Activated CD4-positive, alpha-beta memory T cell treated with anti-CD3 and anti-CD28 coated beads for 36 hours (primary cell): ENCODE measurements around the gene FGD5. TPM values are rescaled to one million over a fixed set of nuclear protein-coding genes. Genes with fewer than 3 reads are reported as not detected.
"Not testable (repeated sequence)": the region's sequence is repeated elsewhere in the genome, so short reads cannot be mapped to it uniquely, and the experiment has no call there.

Experiments used
- CTCF ChIA-PET: fragments of 350-600 bp; sonication (Branson Sonifier 250); formaldehyde crosslinking; loops from one replicate; lab custom pipeline; 2021; ENCODE audit warnings: antibody characterized with exemption, inconsistent platforms; lab: Charles Lee
- POLR2A ChIA-PET: fragments of 350-600 bp; sonication (Branson Sonifier 250); formaldehyde crosslinking; loops from one replicate; lab custom pipeline; 2021; ENCODE audit warnings: antibody characterized with exemption; lab: Charles Lee
- DNase-seq: peaks from one replicate; pipeline ENCODE4 v3.0.0-alpha.2; 2020
- H3K27ac Mint-ChIP-seq: one replicate; pipeline ENCODE4 v1.8.0; 2021; ENCODE audit warnings: mixed read lengths
- H3K27me3 Mint-ChIP-seq: one replicate; pipeline ENCODE4 v1.8.0; 2021; ENCODE audit warnings: mixed read lengths
- H3K36me3 Mint-ChIP-seq: one replicate; pipeline ENCODE4 v1.8.0; 2021; ENCODE audit warnings: mixed read lengths
- H3K4me1 Mint-ChIP-seq: one replicate; pipeline ENCODE4 v1.8.0; 2021; ENCODE audit warnings: low read depth, mixed read lengths
- H3K4me3 Mint-ChIP-seq: one replicate; pipeline ENCODE4 v1.8.0; 2021; ENCODE audit warnings: mild to moderate bottlenecking, mixed read lengths
- H3K9me3 Mint-ChIP-seq: one replicate; pipeline ENCODE4 v1.8.0; 2021; ENCODE audit warnings: mixed read lengths
- intact Hi-C: fragments of 100-400 bp; cut with micrococcal nuclease; formaldehyde crosslinking; loops from one replicate; pipeline ENCODE4 v1.15.1; 2023
- total RNA-seq, 2 experiments: library from RNA; stranded (reverse); gene quantifications; one replicate each; pipeline ENCODE4 v1.2.3, GENCODE V29; 2021

Gene FGD5
- total RNA-seq, 2 experiments from 2014 or later: 0.12 TPM; not detected in 1

- Mint-ChIP-seq H3K36me3 (no peaks in the 10 kb centered on the region), H3K4me3 (no peak overlapping the region), H3K4me1 (peaks cover 9% of the 10 kb centered on the region), H3K27me3 (peaks cover 3% of the 10 kb centered on the region), H3K27ac (no peak overlapping the region), H3K9me3 (no peaks in the 10 kb centered on the region)
- POLR2A ChIA-PET: no interaction called here
- intact Hi-C loops: no loop called here
- CTCF ChIA-PET: no interaction called here
- no peak for DNase-seq
Observed at GRCh38 chr3:14894085-14894484, 75.3 kb downstream of the FGD5 start.

- no peak overlapping the region for H3K27ac Mint-ChIP-seq
- no peak for DNase-seq
- H3K9me3 Mint-ChIP-seq: no peaks in the 10 kb centered on the region
- ChIA-PET POLR2A (interaction anchor here (0.6 kb wide), 1 partner anchor 413 kb away, joined by 4 read pairs; no protein-coding TSS in a partner anchor), CTCF (no interaction called here)
- no peak overlapping the region for H3K4me3 Mint-ChIP-seq
- intact Hi-C loops: no loop called here
- peaks cover 4% of the 10 kb centered on the region for H3K4me1 Mint-ChIP-seq
- peaks cover 5% of the 10 kb centered on the region for H3K27me3 Mint-ChIP-seq
- no peaks in the 10 kb centered on the region for H3K36me3 Mint-ChIP-seq
Observed at GRCh38 chr3:14897266-14897665, 78.5 kb downstream of the FGD5 start.

GRCh38 chr3:14898929-14899328, 80.2 kb downstream of the FGD5 start:
- Mint-ChIP-seq H3K4me1 (peaks cover 4% of the 10 kb centered on the region), H3K27me3 (peaks cover 5% of the 10 kb centered on the region), H3K4me3 (no peak overlapping the region), H3K36me3 (no peaks in the 10 kb centered on the region), H3K27ac (no peak overlapping the region), H3K9me3 (no peaks in the 10 kb centered on the region)
- ChIA-PET CTCF (no interaction called here), POLR2A (no interaction called here)
- no peak for DNase-seq
- intact Hi-C loops: no loop called here

GRCh38 chr3:14899993-14900618, 81.3 kb downstream of the FGD5 start:
- no peak for DNase-seq
- ChIA-PET CTCF (no interaction called here), POLR2A (no interaction called here)
- Mint-ChIP-seq H3K4me3 (no peak overlapping the region), H3K4me1 (peaks cover 4% of the 10 kb centered on the region), H3K36me3 (peaks cover under 1% of the 10 kb centered on the region), H3K27me3 (peaks cover 7% of the 10 kb centered on the region), H3K27ac (no peak overlapping the region), H3K9me3 (peaks cover 2% of the 10 kb centered on the region)
- intact Hi-C loops: loop anchor here (10.0 kb wide), 1 partner anchor 45 kb away; no protein-coding TSS in a partner anchor

- ChIA-PET CTCF (no interaction called here), POLR2A (no interaction called here)
- no peak overlapping the region for H3K4me3 Mint-ChIP-seq
- H3K9me3 Mint-ChIP-seq: peaks cover 12% of the 10 kb centered on the region
- intact Hi-C loops: loop anchor here (10.0 kb wide), 1 partner anchor 46 kb away; no protein-coding TSS in a partner anchor
- H3K27ac Mint-ChIP-seq: no peak overlapping the region
- H3K4me1 Mint-ChIP-seq: peaks cover 4% of the 10 kb centered on the region
- peaks cover 6% of the 10 kb centered on the region for H3K36me3 Mint-ChIP-seq
- no peak for DNase-seq
- peaks cover 11% of the 10 kb centered on the region for H3K27me3 Mint-ChIP-seq
Observed at GRCh38 chr3:14900881-14901873, 82.4 kb downstream of the FGD5 start.

- POLR2A ChIA-PET: no interaction called here
- Mint-ChIP-seq H3K27me3 (peaks cover 11% of the 10 kb centered on the region), H3K27ac (no peak overlapping the region), H3K4me1 (peaks cover 4% of the 10 kb centered on the region), H3K36me3 (peaks cover 6% of the 10 kb centered on the region), H3K9me3 (peaks cover 15% of the 10 kb centered on the region), H3K4me3 (no peak overlapping the region)
- intact Hi-C loops: loop anchor here (10.0 kb wide), 1 partner anchor 48 kb away; no protein-coding TSS in a partner anchor
- no peak for DNase-seq
- CTCF ChIA-PET: no interaction called here
Observed at GRCh38 chr3:14902719-14903118, 84.0 kb downstream of the FGD5 start.

GRCh38 chr3:14903501-14903900, 84.7 kb downstream of the FGD5 start:
- peaks cover 10% of the 10 kb centered on the region for H3K27me3 Mint-ChIP-seq
- H3K36me3 Mint-ChIP-seq, H3K27ac Mint-ChIP-seq, CTCF ChIA-PET, DNase-seq, POLR2A ChIA-PET, H3K4me1 Mint-ChIP-seq, H3K4me3 Mint-ChIP-seq: not testable (repeated sequence)
- intact Hi-C loops: loop anchor here (10.0 kb wide), 1 partner anchor 49 kb away; no protein-coding TSS in a partner anchor
- peaks cover 15% of the 10 kb centered on the region for H3K9me3 Mint-ChIP-seq

- no peak overlapping the region for H3K4me3 Mint-ChIP-seq
- no peaks in the 10 kb centered on the region for H3K4me1 Mint-ChIP-seq
- peaks cover 15% of the 10 kb centered on the region for H3K9me3 Mint-ChIP-seq
- peaks cover 8% of the 10 kb centered on the region for H3K27me3 Mint-ChIP-seq
- peaks cover 6% of the 10 kb centered on the region for H3K36me3 Mint-ChIP-seq
- ChIA-PET CTCF (interaction anchor here (1.4 kb wide), 1 partner anchor 16 kb away, joined by 3 read pairs; no protein-coding TSS in a partner anchor), POLR2A (no interaction called here)
- no peak overlapping the region for H3K27ac Mint-ChIP-seq
- no peak for DNase-seq
- intact Hi-C loops: loop anchor here (10.0 kb wide), 1 partner anchor 50 kb away; no protein-coding TSS in a partner anchor
Observed at GRCh38 chr3:14905055-14905657, 86.4 kb downstream of the FGD5 start.

GRCh38 chr3:14906355-14906971, 87.7 kb downstream of the FGD5 start:
- no peak for DNase-seq
- H3K36me3 Mint-ChIP-seq: peaks cover 6% of the 10 kb centered on the region
- H3K4me3 Mint-ChIP-seq: no peak overlapping the region
- ChIA-PET POLR2A (no interaction called here), CTCF (no interaction called here)
- intact Hi-C loops: loop anchor here (10.0 kb wide), 1 partner anchor 52 kb away; no protein-coding TSS in a partner anchor
- peaks cover 15% of the 10 kb centered on the region for H3K9me3 Mint-ChIP-seq
- no peak overlapping the region for H3K27ac Mint-ChIP-seq
- H3K4me1 Mint-ChIP-seq: no peaks in the 10 kb centered on the region
- H3K27me3 Mint-ChIP-seq: peaks cover 8% of the 10 kb centered on the region

- H3K36me3 Mint-ChIP-seq: peaks cover 6% of the 10 kb centered on the region
- H3K9me3 Mint-ChIP-seq: peaks cover 15% of the 10 kb centered on the region
- CTCF ChIA-PET: no interaction called here
Observed at GRCh38 chr3:14907043-14907966, 88.5 kb downstream of the FGD5 start.

GRCh38 chr3:14909250-14909649, 90.5 kb downstream of the FGD5 start:
- Mint-ChIP-seq H3K4me1 (no peaks in the 10 kb centered on the region), H3K4me3 (no peak overlapping the region), H3K27ac (no peak overlapping the region), H3K9me3 (peaks cover 15% of the 10 kb centered on the region), H3K36me3 (peaks cover 6% of the 10 kb centered on the region), H3K27me3 (peaks cover 8% of the 10 kb centered on the region)
- ChIA-PET POLR2A (no interaction called here), CTCF (interaction anchor here (1.2 kb wide), 1 partner anchor 12 kb away, joined by 4 read pairs; no protein-coding TSS in a partner anchor)
- intact Hi-C loops: loop anchor here (10.0 kb wide), 1 partner anchor 54 kb away; no protein-coding TSS in a partner anchor
- DNase-seq: no peak

More at GRCh38 chr3:14907043-14907966, 88.5 kb downstream of the FGD5 start:
- peaks cover 8% of the 10 kb centered on the region for H3K27me3 Mint-ChIP-seq
- H3K4me3 Mint-ChIP-seq: no peak overlapping the region
- POLR2A ChIA-PET: no interaction called here
- intact Hi-C loops: loop anchor here (10.0 kb wide), 1 partner anchor 53 kb away; no protein-coding TSS in a partner anchor
- no peaks in the 10 kb centered on the region for H3K4me1 Mint-ChIP-seq
- no peak overlapping the region for H3K27ac Mint-ChIP-seq
- no peak for DNase-seq
